Panc1 (cell line): Measurements from ENCODE around the gene C19orf38.

Source experiments
- REST ChIP-seq, 2 experiments: IDR thresholded peaks; 2 replicates each; pipeline ENCODE4 v1.6.1; 2011 to 2012; ENCODE audit warnings: low read depth in 2 of 2, control low read depth in 1 of 2, low read length in 1 of 2, mild to moderate bottlenecking in 1 of 2, moderate library complexity in 1 of 2; ENCODE audit not compliant: insufficient read depth in 1 of 2
- SIN3A ChIP-seq: IDR thresholded peaks from 2 replicates; pipeline ENCODE4 v1.6.1; 2012; ENCODE audit warnings: low read depth, mild to moderate bottlenecking, low read length, moderate library complexity, borderline replicate concordance; ENCODE audit not compliant: insufficient read depth
- TCF7L2 ChIP-seq: IDR thresholded peaks from 2 replicates; pipeline ENCODE4 v1.6.1; 2011; ENCODE audit warnings: mild to moderate bottlenecking, low read depth, low read length, inconsistent platforms
- TF ChIP-seq, protein P1 (sequence below): fragments of 450-650 bp; IDR thresholded peaks from 2 replicates; pipeline ENCODE4 v1.5.1; 2017; ENCODE audit warnings: mild to moderate bottlenecking

- TF ChIP-seq, protein P1, sequence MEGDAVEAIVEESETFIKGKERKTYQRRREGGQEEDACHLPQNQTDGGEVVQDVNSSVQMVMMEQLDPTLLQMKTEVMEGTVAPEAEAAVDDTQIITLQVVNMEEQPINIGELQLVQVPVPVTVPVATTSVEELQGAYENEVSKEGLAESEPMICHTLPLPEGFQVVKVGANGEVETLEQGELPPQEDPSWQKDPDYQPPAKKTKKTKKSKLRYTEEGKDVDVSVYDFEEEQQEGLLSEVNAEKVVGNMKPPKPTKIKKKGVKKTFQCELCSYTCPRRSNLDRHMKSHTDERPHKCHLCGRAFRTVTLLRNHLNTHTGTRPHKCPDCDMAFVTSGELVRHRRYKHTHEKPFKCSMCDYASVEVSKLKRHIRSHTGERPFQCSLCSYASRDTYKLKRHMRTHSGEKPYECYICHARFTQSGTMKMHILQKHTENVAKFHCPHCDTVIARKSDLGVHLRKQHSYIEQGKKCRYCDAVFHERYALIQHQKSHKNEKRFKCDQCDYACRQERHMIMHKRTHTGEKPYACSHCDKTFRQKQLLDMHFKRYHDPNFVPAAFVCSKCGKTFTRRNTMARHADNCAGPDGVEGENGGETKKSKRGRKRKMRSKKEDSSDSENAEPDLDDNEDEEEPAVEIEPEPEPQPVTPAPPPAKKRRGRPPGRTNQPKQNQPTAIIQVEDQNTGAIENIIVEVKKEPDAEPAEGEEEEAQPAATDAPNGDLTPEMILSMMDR: peak; percentile 88
- TF ChIP-seq REST (IDR thresholded peaks at IDR 0.05; ENCODE audit: insufficient read depth in 1 of 2, low read depth in 2 of 2, low read length in 1 of 2) (no peak), TCF7L2 (no peak), SIN3A (no peak)
These were observed 10.1 kb downstream of the C19orf38 start for GRCh38 chr19:10858204-10858828.
